Smooth muscle cell of the coronary artery (primary cell): ENCODE results near the gene RNF212B. TPM values are rescaled to one million over a fixed set of nuclear protein-coding genes. Genes with fewer than 3 reads are reported as not detected.

Experiments
- total RNA-seq: library from RNA; depleted of rRNA; stranded (reverse); fragments of >200 nt; gene quantifications from 2 replicates; pipeline ENCODE4 v1.2.3, GENCODE V29; 2014; ENCODE audit warnings: low replicate concordance

The RNF212B gene
- total RNA-seq = not detected in 2 replicates

DNA sequence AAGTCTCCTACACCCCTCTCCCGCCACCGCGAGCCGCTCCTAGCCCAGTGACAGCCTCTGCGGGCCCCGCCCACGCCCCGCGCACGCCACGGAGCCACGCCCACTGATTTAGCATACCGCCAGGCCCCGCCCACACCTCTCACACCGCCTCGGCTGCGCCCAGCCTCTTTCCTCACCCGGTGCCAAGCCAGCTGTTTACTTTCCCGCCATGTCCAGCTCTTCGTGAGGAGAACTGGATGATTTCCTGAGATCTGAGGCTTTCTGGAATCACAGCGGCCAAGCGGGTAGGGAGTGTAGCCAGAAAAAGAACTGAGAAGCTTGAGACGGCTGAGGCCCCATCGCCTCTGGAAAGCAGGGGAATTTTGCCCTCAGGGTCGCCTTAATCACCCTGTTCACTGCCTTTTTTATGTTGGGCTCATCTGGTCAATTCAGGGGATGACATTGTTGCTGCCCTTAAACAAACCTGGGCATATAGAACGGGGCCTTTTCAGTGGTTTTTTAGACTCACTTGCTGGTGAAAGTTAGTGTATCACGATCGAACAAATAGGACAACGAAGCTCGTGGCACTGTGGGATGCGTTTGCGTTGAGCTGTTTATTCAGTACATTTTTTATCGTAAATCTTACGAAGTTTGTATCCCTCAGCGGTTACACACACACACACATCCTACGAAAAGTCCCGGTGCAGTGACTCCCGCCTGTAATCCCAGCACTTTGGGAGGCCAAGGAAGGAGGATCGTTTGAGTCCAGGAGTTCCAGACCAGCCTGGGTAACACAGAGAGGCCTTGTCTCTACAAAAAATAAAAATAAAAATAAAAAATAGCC lies at the start of gene RNF212B:
TSS of gene RNF212B (plus strand) at position 165 of the 823 bp plus-strand sequence. CDS start 2,410 bp downstream, outside the sequence.

GRCh38 chr14:23286020-23286901 lies 48.5 kb downstream of the RNF212B start, which contains the start of gene HOMEZ:
TSS of gene HOMEZ (minus strand) at chr14:23286132. CDS start at chr14:23285952, 180 bp downstream.

GRCh38 chr14:23302290-23303225 lies 64.8 kb downstream of the RNF212B start, which contains the start of gene PPP1R3E:
TSS of gene PPP1R3E (minus strand) at chr14:23302859. CDS start at chr14:23302576, 283 bp downstream.

GRCh38 chr14:23306412-23307145 lies 68.8 kb downstream of the RNF212B start, which contains the start of gene BCL2L2:
TSS of gene BCL2L2 (plus strand) at chr14:23306833. CDS start at chr14:23307768, 935 bp downstream.

DNA sequence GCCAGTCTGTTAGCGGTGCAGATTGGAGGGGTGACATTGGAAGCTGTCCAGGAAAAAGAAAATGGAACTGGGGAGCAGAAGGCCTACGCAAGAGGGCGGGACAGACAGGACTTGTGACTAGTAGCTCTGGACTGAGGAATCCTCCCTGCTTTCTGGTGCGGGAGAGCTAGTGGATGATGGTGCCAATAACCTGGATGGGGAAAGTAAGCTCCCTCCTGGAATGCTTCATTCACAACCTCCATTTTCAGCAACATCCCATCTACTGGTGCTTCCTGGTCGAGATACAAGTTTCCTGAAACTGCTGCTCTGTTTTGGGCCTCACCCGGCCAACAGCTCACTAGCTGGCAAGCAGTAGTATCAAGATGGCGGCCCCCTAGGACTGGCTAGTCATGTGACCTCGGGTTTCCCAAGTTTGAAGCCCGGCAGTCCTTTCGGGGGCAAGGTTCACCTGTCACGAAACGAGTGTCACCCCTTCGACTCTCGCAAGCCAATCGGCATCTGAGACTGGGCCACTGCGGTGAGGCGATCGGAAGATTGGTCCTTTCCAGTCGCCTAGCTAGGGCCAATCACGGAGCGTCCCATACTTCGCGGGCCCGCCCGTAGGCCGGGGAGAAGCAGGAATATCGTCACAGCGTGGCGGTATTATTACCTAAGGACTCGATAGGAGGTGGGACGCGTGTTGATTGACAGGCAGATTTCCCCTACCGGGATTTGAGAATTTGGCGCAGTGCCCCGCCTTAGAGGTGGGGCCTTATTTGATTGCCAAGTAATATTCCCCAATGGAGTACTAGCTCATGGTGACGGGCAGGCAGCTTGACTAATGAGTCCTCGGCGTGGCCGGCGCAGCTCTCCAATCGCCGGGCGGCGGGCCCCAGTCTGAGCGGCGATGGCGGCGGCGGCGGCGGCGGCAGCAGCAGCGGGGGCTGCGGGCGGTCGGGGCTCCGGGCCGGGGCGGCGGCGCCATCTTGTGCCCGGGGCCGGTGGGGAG lies 83.1 kb downstream of the RNF212B start, which contains the start of gene PABPN1:
TSS of gene PABPN1 (plus strand) at position 874 of the 988 bp plus-strand sequence. CDS start at position 887, 13 bp downstream.

Other genes starting within 250 kb of the RNF212B start
- gene C14orf93, start 227.8 kb upstream of the RNF212B start, total RNA-seq = 6.2 and 10.6 TPM in 2 replicates
- gene PSMB5, start 203.0 kb upstream of the RNF212B start, total RNA-seq = 210 and 299 TPM in 2 replicates
- gene PSMB11, start 195.7 kb upstream of the RNF212B start, total RNA-seq = not detected in 2 replicates
- 4.0 and 4.9 TPM in 2 replicates for gene CDH24, start 180.4 kb upstream of the RNF212B start, total RNA-seq
- 55.7 and 70.0 TPM in 2 replicates for gene ACIN1, start 142.8 kb upstream of the RNF212B start, total RNA-seq
- 53.4 and 58.8 TPM in 2 replicates for gene C14orf119, start 142.4 kb upstream of the RNF212B start, total RNA-seq
- gene CIROP, start 132.9 kb upstream of the RNF212B start, total RNA-seq = 0.12 TPM in 1 of 2 replicates, not detected in the other
- gene CEBPE, start 118.7 kb upstream of the RNF212B start, total RNA-seq = not detected in 2 replicates
- gene SLC7A8, start 54.3 kb upstream of the RNF212B start, total RNA-seq = 0.15 and 16.1 TPM in 2 replicates
- 3.4 and 3.6 TPM in 2 replicates for gene HOMEZ, start 48.2 kb downstream of the RNF212B start, total RNA-seq
- gene PPP1R3E, start 64.9 kb downstream of the RNF212B start, total RNA-seq = 1.6 and 2.2 TPM in 2 replicates
- 16.4 and 17.8 TPM in 2 replicates for gene BCL2L2, start 68.9 kb downstream of the RNF212B start, total RNA-seq
- 76.1 and 118 TPM in 2 replicates for gene PABPN1, start 83.5 kb downstream of the RNF212B start, total RNA-seq
- gene SLC22A17, start 115.0 kb downstream of the RNF212B start, total RNA-seq = 17.3 and 19.0 TPM in 2 replicates
- 1.1 and 4.9 TPM in 2 replicates for gene EFS, start 127.2 kb downstream of the RNF212B start, total RNA-seq
- not detected in 2 replicates for gene IL25, start 134.9 kb downstream of the RNF212B start, total RNA-seq
- gene CMTM5, start 139.1 kb downstream of the RNF212B start, total RNA-seq = not detected in 2 replicates
- gene MYH6, start 170.3 kb downstream of the RNF212B start, total RNA-seq = under 0.01 TPM in 1 of 2 replicates, not detected in the other
- 1.1 TPM in 1 of 2 replicates, not detected in the other for gene MYH7, start 197.7 kb downstream of the RNF212B start, total RNA-seq
- gene NGDN, start 231.8 kb downstream of the RNF212B start, total RNA-seq = 39.4 and 57.1 TPM in 2 replicates